Measurements from ENCODE around the gene PCDHB13.

DNA sequence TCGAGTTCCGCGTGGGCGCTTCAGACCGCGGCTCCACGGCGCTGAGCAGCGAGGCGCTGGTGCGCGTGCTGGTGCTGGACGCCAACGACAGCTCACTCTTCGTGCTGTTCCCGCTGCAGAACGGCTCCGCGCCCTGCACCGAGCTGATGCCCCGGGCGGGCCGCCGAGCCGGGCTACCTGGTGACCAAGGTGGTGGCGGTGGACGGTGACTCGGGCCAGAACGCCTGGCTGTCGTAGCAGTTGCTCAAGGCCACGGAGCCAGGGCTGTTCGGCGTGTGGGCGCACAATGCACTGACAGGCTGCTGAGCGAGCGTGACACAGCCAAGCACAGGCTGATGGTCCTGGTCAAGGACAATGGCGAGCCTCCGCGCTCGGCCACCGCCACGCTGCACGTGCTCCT, 27.8 kb downstream of the PCDHB13 start:
- TF ChIP-seq, protein P1, sequence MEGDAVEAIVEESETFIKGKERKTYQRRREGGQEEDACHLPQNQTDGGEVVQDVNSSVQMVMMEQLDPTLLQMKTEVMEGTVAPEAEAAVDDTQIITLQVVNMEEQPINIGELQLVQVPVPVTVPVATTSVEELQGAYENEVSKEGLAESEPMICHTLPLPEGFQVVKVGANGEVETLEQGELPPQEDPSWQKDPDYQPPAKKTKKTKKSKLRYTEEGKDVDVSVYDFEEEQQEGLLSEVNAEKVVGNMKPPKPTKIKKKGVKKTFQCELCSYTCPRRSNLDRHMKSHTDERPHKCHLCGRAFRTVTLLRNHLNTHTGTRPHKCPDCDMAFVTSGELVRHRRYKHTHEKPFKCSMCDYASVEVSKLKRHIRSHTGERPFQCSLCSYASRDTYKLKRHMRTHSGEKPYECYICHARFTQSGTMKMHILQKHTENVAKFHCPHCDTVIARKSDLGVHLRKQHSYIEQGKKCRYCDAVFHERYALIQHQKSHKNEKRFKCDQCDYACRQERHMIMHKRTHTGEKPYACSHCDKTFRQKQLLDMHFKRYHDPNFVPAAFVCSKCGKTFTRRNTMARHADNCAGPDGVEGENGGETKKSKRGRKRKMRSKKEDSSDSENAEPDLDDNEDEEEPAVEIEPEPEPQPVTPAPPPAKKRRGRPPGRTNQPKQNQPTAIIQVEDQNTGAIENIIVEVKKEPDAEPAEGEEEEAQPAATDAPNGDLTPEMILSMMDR (IDR thresholded peaks at IDR 0.05) = no peak
- no peak for TF ChIP-seq POLR2A (IDR thresholded peaks at IDR 0.05)
